ENCODE measurements around the gene RNF38. TPM values are rescaled to one million over a fixed set of nuclear protein-coding genes. Genes with fewer than 3 reads are reported as not detected.

The RNF38 gene
- total and polyA plus RNA-seq, 2 experiments from 2014 or later, result 6.7 to 16.5 TPM

DNA sequence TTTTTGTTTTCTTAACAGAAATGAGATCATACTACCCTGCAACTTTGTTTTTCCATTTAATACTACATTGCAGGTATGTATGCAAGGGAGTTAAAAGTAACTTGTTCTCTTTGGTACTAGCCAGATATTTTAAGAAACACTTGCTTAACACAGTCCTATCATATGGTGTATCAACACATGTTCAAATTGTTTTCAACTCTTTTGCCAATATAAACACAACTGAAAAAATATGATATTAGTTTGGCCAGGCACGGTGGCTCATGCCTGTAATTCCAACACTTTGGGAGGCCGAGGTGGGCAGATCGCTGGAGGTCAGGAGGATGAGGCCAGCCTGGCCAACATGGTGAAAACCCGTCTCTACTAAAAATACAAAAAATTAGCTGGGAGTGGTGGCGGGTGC is 41.6 kb downstream of the RNF38 start:
- Histone ChIP-seq H4K20me1 (ENCODE audit: insufficient read depth) (0 out of 2 replicates have a peak, but pooled peaks cover 3% of the 10 kb centered on the region), H3K27me3 (replicated peaks; ENCODE audit: insufficient read depth) (no peaks in the 10 kb centered on the region), H3K9ac (no peak overlapping the region), H3K4me2 (ENCODE audit: unreplicated experiment) (no peak overlapping the region), H3K79me2 (ENCODE audit: insufficient read depth) (peaks cover 39% of the 10 kb centered on the region), H3F3A (ENCODE audit: insufficient read depth) (0 out of 2 replicates have a peak, but pooled peaks cover 6% of the 10 kb centered on the region), H3K4me1 (ENCODE audit: insufficient read depth) (no peaks in the 10 kb centered on the region), H3K9me3 (ENCODE audit: low read depth) (no peaks in the 10 kb centered on the region), H3K27ac (no peak overlapping the region), H3K36me3 (ENCODE audit: low read depth) (peaks cover 35% of the 10 kb centered on the region), H2AFZ (no peak overlapping the region), H3K9me2 (ENCODE audit: insufficient read depth) (no peaks in the 10 kb centered on the region), H3K4me3 (no peak overlapping the region)
- 84% methylated on average over 5 of the region's 5 CpGs for WGBS, 2 experiments (ENCODE audit: low coverage in 1 of 2, low lambda C conversion rate in 2 of 2, missing lambda C conversion rate in 2 of 2)
- in situ Hi-C loops (cut with MboI), result no loop called here
- DNase-seq, result no peak
- TF ChIP-seq EZH2 (IDR thresholded peaks at IDR 0.05; ENCODE audit: insufficient read depth, poor library complexity, severe bottlenecking) (no peak), EZH2phosphoT487 (IDR thresholded peaks at IDR 0.05; ENCODE audit: insufficient read depth, low read depth) (no peak)

- Histone ChIP-seq H3F3A (ENCODE audit: insufficient read depth) (0 out of 2 replicates have a peak, but pooled peaks cover 6% of the 10 kb centered on the region), H4K20me1 (ENCODE audit: insufficient read depth) (0 out of 2 replicates have a peak, but pooled peaks cover 3% of the 10 kb centered on the region), H3K4me2 (ENCODE audit: unreplicated experiment) (no peak overlapping the region), H3K27me3 (replicated peaks; ENCODE audit: insufficient read depth) (no peaks in the 10 kb centered on the region), H3K9me3 (ENCODE audit: low read depth) (no peaks in the 10 kb centered on the region), H3K27ac (no peak overlapping the region), H2AFZ (no peak overlapping the region), H3K4me3 (no peak overlapping the region), H3K4me1 (ENCODE audit: insufficient read depth) (no peaks in the 10 kb centered on the region), H3K9ac (no peak overlapping the region), H3K36me3 (ENCODE audit: low read depth) (peaks cover 40% of the 10 kb centered on the region), H3K9me2 (ENCODE audit: insufficient read depth) (no peaks in the 10 kb centered on the region), H3K79me2 (ENCODE audit: insufficient read depth) (peaks cover 39% of the 10 kb centered on the region)
- 100% methylated on average over 1 of the region's 1 CpG for WGBS, 2 experiments (ENCODE audit: low coverage in 1 of 2, low lambda C conversion rate in 2 of 2, missing lambda C conversion rate in 2 of 2)
- DNase-seq, result no peak
- TF ChIP-seq EZH2 (IDR thresholded peaks at IDR 0.05; ENCODE audit: insufficient read depth, poor library complexity, severe bottlenecking) (no peak), EZH2phosphoT487 (IDR thresholded peaks at IDR 0.05; ENCODE audit: insufficient read depth, low read depth) (no peak)
- in situ Hi-C loops (cut with MboI), result no loop called here
Measured at GRCh38 chr9:36357639-36358038, 42.4 kb downstream of the RNF38 start.

- no peaks in the 10 kb centered on the region for H4K20me1 ChIP-seq (ENCODE audit: insufficient read depth)
- H3K4me2 ChIP-seq (ENCODE audit: unreplicated experiment), result no peak overlapping the region
- in situ Hi-C loops (cut with MboI), result no loop called here
- no peak overlapping the region for H3K27ac ChIP-seq
- H3K9me3 ChIP-seq (ENCODE audit: low read depth), result no peaks in the 10 kb centered on the region
- no peak overlapping the region for H3K9ac ChIP-seq
- H3K4me1 ChIP-seq (ENCODE audit: insufficient read depth), result no peaks in the 10 kb centered on the region
- H3K36me3 ChIP-seq (ENCODE audit: low read depth), result peaks cover 70% of the 10 kb centered on the region
- no peaks in the 10 kb centered on the region for H3K79me2 ChIP-seq (ENCODE audit: insufficient read depth)
- H3F3A ChIP-seq (ENCODE audit: insufficient read depth), result 0 out of 2 replicates have a peak, but pooled peaks cover 3% of the 10 kb centered on the region
- no peaks in the 10 kb centered on the region for H3K27me3 ChIP-seq (replicated peaks; ENCODE audit: insufficient read depth)
- TF ChIP-seq EZH2phosphoT487 (IDR thresholded peaks at IDR 0.05; ENCODE audit: insufficient read depth, low read depth), result no peak
- TF ChIP-seq EZH2 (IDR thresholded peaks at IDR 0.05; ENCODE audit: insufficient read depth, poor library complexity, severe bottlenecking), result no peak
- H3K9me2 ChIP-seq (ENCODE audit: insufficient read depth), result no peaks in the 10 kb centered on the region
- H3K4me3 ChIP-seq, result no peak overlapping the region
- no peak for DNase-seq
- WGBS, 2 experiments (ENCODE audit: low coverage in 1 of 2, low lambda C conversion rate in 2 of 2, missing lambda C conversion rate in 2 of 2), result 96 to 98% methylated on average over 3 of the region's 3 CpGs
- H2AFZ ChIP-seq, result no peak overlapping the region
Measured at GRCh38 chr9:36346569-36346968, 53.5 kb downstream of the RNF38 start.

- Histone ChIP-seq H4K20me1 (ENCODE audit: insufficient read depth) (no peaks in the 10 kb centered on the region), H3K9me2 (ENCODE audit: insufficient read depth) (no peaks in the 10 kb centered on the region), H3K4me2 (ENCODE audit: unreplicated experiment) (no peak overlapping the region), H2AFZ (no peak overlapping the region), H3K4me1 (ENCODE audit: insufficient read depth) (no peaks in the 10 kb centered on the region), H3K4me3 (no peak overlapping the region), H3K27me3 (replicated peaks; ENCODE audit: insufficient read depth) (no peaks in the 10 kb centered on the region), H3K79me2 (ENCODE audit: insufficient read depth) (no peaks in the 10 kb centered on the region), H3K36me3 (ENCODE audit: low read depth) (peaks cover 68% of the 10 kb centered on the region), H3K9ac (no peak overlapping the region), H3F3A (ENCODE audit: insufficient read depth) (0 out of 2 replicates have a peak, but pooled peaks cover 3% of the 10 kb centered on the region), H3K27ac (no peak overlapping the region), H3K9me3 (ENCODE audit: low read depth) (no peaks in the 10 kb centered on the region)
- 98 to 100% methylated on average over 6 of the region's 6 CpGs for WGBS, 2 experiments (ENCODE audit: low coverage in 1 of 2, low lambda C conversion rate in 2 of 2, missing lambda C conversion rate in 2 of 2)
- no peak for DNase-seq
- no peak for TF ChIP-seq EZH2 (IDR thresholded peaks at IDR 0.05; ENCODE audit: insufficient read depth, poor library complexity, severe bottlenecking)
- TF ChIP-seq EZH2phosphoT487 (IDR thresholded peaks at IDR 0.05; ENCODE audit: insufficient read depth, low read depth), result no peak
- in situ Hi-C loops (cut with MboI), result no loop called here
Measured at GRCh38 chr9:36345103-36345846, 54.8 kb downstream of the RNF38 start.
